ENCODE measurements around the gene BCL2L15. TPM values are rescaled to one million over a fixed set of nuclear protein-coding genes. Genes with fewer than 3 reads are reported as not detected.

BCL2L15 gene
- total and polyA plus RNA-seq, 10 of the 15 experiments (the other 5 are each of a cell fraction or from before 2014, with no cell fraction given): 0.42 to 1.2 (median 0.59) TPM

GRCh38 chr1:113934511-113935055 lies 47.2 kb upstream of the BCL2L15 start (continued):
- TF ChIP-seq PRDM15 (CRISPR knock-in tag; IDR thresholded peaks at IDR 0.05) (no peak), SP1 (IDR thresholded peaks at IDR 0.05; ENCODE audit: low read depth, low read length) (no peak), ATF3 (IDR thresholded peaks at IDR 0.05; ENCODE audit: borderline replicate concordance, extremely low read depth, low read depth, low read length) (no peak), STAT3 (IDR thresholded peaks at IDR 0.05; ENCODE audit: low read depth, low read length) (no peak), PAX5 (IDR thresholded peaks at IDR 0.05; ENCODE audit: borderline replicate concordance, low read depth, low read length) (no peak), NR2F1 (conservative IDR thresholded peaks at IDR 0.05) (no peak)

- Histone ChIP-seq H3K9me3 (replicated peaks; ENCODE audit: control insufficient read depth, insufficient read depth, low read length) (no peaks in the 10 kb centered on the region; the same call in 2 of the 3 replicates), H3K4me3 (no peak overlapping the region), H2AFZ (ENCODE audit: control insufficient read depth, low read depth, low read length) (no peak overlapping the region), H3K27ac (ENCODE audit: control insufficient read depth, insufficient read depth) (no peak overlapping the region), H3K4me1 (ENCODE audit: control insufficient read depth, insufficient read depth, low read length) (no peaks in the 10 kb centered on the region), H3K79me2 (ENCODE audit: control insufficient read depth, insufficient read depth, low read length) (peaks cover 91% of the 10 kb centered on the region), H3K9ac (ENCODE audit: control insufficient read depth, insufficient read depth, low read length) (no peak overlapping the region), H3K4me2 (ENCODE audit: control insufficient read depth, insufficient read depth) (no peak overlapping the region), H3K36me3 (ENCODE audit: control insufficient read depth in 2 of 2, insufficient read depth in 2 of 2, low read length in 1 of 2) (no peaks in the 10 kb centered on the region), H4K20me1 (ENCODE audit: control insufficient read depth, insufficient read depth) (no peaks in the 10 kb centered on the region), H3K27me3 (replicated peaks in 1 of 2; ENCODE audit: control insufficient read depth in 2 of 2, insufficient read depth in 2 of 2, low read length in 1 of 2) (no peaks in the 10 kb centered on the region)
- SMC1A ChIA-PET (ENCODE audit: uncharacterized antibody, unreplicated experiment): interaction anchor here (0.6 to 11.9 kb wide), 7 partner anchors 14 to 230 kb away, joined by 4 to 99 read pairs (median 5); no protein-coding TSS in a partner anchor
- BruUV-seq (replicated peaks): TSS peak; percentile 9
- no peak for DNase-seq (ENCODE audit: low read depth, low spot score)
- CTCF ChIA-PET: interaction anchor here (0.6 to 1.8 kb wide), 4 partner anchors 12 to 98 kb away, joined by 3 to 5 read pairs (median 4); partner anchors contain the start of gene OLFML3
- ATAC-seq: no peak
- intact Hi-C loops (cut with micrococcal nuclease; ENCODE audit: unreplicated experiment): loop anchor here (5.0 kb wide), 1 partner anchor 97 kb away; no protein-coding TSS in a partner anchor
- POLR2A ChIA-PET: interaction anchor here (0.6 to 2.4 kb wide), 3 partner anchors 8 to 122 kb away, joined by 3 to 12 read pairs (median 4); partner anchors contain the start of gene RSBN1
- in situ Hi-C loops (cut with MboI): no loop called here
- no peak for FAIRE-seq
- RAD21 ChIA-PET (ENCODE audit: unreplicated experiment): interaction anchor here (1.2 to 3.0 kb wide), 4 partner anchors 12 to 74 kb away, joined by 4 to 13 read pairs (median 5); no protein-coding TSS in a partner anchor
- no peak for TF ChIP-seq ELK1 (IDR thresholded peaks at IDR 0.05; ENCODE audit: low read depth, low read length)
- no peak for TF ChIP-seq JUNB (IDR thresholded peaks at IDR 0.05)
- no peak for TF ChIP-seq RFX5 (IDR thresholded peaks at IDR 0.05; ENCODE audit: low read depth, low read length)
- no peak for TF ChIP-seq ETV6 (conservative IDR thresholded peaks at IDR 0.05 in 1 of 2, IDR thresholded peaks at IDR 0.05 in 1 of 2; ENCODE audit: borderline replicate concordance in 1 of 2, low read depth in 1 of 2)
- no peak for TF ChIP-seq KAT2A (conservative IDR thresholded peaks at IDR 0.05; ENCODE audit: control insufficient read depth, low read depth, low read length)
- TF ChIP-seq ZNF687 (IDR thresholded peaks at IDR 0.05): no peak
- no peak for TF ChIP-seq POLR2A (IDR thresholded peaks at IDR 0.05; ENCODE audit: low read depth, low read length)
- TF ChIP-seq RAD21 (IDR thresholded peaks at IDR 0.05; ENCODE audit: insufficient read depth, low read depth, low read length): no peak
Observed at GRCh38 chr1:113934006-113934405, 46.6 kb upstream of the BCL2L15 start.

Measured in GM12878 (cell line).